HG03280 (cell line): ENCODE measurements around the gene LRRC37A3.
"Not testable (repeated sequence)": the region's sequence is repeated elsewhere in the genome, so short reads cannot be mapped to it uniquely, and the experiment has no call there.

ENCODE experiments used
- ATAC-seq: cut with Tn5 transposase; IDR thresholded peaks from one replicate; pipeline ENCODE4 v1.9.1; 2021; ENCODE audit warnings: mild to moderate bottlenecking, moderate library complexity; ENCODE audit not compliant: unreplicated experiment

LRRC37A3 gene

GRCh38 chr17:64919289-64920025, at the start of gene LRRC37A3:
Gene LRRC37A3, minus strand, starts transcription at chr17:64919478. Its CDS starts 22,221 bp downstream, at chr17:64897257.
- peak; percentile 89 for ATAC-seq

- ATAC-seq, result peak; percentile 90
These were observed 46.6 kb upstream of the LRRC37A3 start for GRCh38 chr17:64965873-64966287.

GRCh38 chr17:64965256-64965872, 46.1 kb upstream of the LRRC37A3 start:
- ATAC-seq, result not testable (repeated sequence)

GRCh38 chr17:64964796-64965195, 45.5 kb upstream of the LRRC37A3 start:
- ATAC-seq, result no peak

GRCh38 chr17:64963814-64964213, 44.5 kb upstream of the LRRC37A3 start:
- ATAC-seq, result not testable (repeated sequence)

GRCh38 chr17:64961563-64962378, 42.5 kb upstream of the LRRC37A3 start:
- peak; percentile 37 for ATAC-seq

GRCh38 chr17:64951877-64952276, 32.6 kb upstream of the LRRC37A3 start:
- no peak for ATAC-seq

- no peak for ATAC-seq
These were observed 31.6 kb upstream of the LRRC37A3 start for GRCh38 chr17:64950871-64951270.

- no peak for ATAC-seq
These were observed 27.9 kb upstream of the LRRC37A3 start for GRCh38 chr17:64947152-64947551.

GRCh38 chr17:64941761-64942160, 22.5 kb upstream of the LRRC37A3 start:
- ATAC-seq, result no peak

- no peak for ATAC-seq
These were observed 21.8 kb upstream of the LRRC37A3 start for GRCh38 chr17:64941045-64941444.

GRCh38 chr17:64940055-64940454, 20.8 kb upstream of the LRRC37A3 start:
- no peak for ATAC-seq

GRCh38 chr17:64938925-64939474, 19.7 kb upstream of the LRRC37A3 start:
- peak; percentile 65 for ATAC-seq

- ATAC-seq, result peak; percentile 20
These were observed 19.0 kb upstream of the LRRC37A3 start for GRCh38 chr17:64938290-64938689.

- ATAC-seq, result no peak
These were observed 16.8 kb upstream of the LRRC37A3 start for GRCh38 chr17:64936117-64936516.

GRCh38 chr17:64934284-64934778, 15.1 kb upstream of the LRRC37A3 start:
- ATAC-seq, result not testable (repeated sequence)

GRCh38 chr17:64932850-64933249, 13.6 kb upstream of the LRRC37A3 start:
- ATAC-seq, result not testable (repeated sequence)

GRCh38 chr17:64930374-64930773, 11.1 kb upstream of the LRRC37A3 start:
- ATAC-seq, result not testable (repeated sequence)

- not testable (repeated sequence) for ATAC-seq
These were observed 10.3 kb upstream of the LRRC37A3 start for GRCh38 chr17:64929419-64930209.

- ATAC-seq, result not testable (repeated sequence)
These were observed 9.4 kb upstream of the LRRC37A3 start for GRCh38 chr17:64928701-64929100.
